GM18526 (cell line): ENCODE results near the gene ZNF155.
A peak's percentile ranks its signal among the peaks of the same experiment; 100 is the strongest.

Experiments
- POLR2A ChIP-seq: IDR thresholded peaks from 3 replicates; pipeline ENCODE4 v1.6.1; 2011; ENCODE audit not compliant: insufficient read length; ENCODE audit errors: extremely low read depth

ZNF155 gene

DNA sequence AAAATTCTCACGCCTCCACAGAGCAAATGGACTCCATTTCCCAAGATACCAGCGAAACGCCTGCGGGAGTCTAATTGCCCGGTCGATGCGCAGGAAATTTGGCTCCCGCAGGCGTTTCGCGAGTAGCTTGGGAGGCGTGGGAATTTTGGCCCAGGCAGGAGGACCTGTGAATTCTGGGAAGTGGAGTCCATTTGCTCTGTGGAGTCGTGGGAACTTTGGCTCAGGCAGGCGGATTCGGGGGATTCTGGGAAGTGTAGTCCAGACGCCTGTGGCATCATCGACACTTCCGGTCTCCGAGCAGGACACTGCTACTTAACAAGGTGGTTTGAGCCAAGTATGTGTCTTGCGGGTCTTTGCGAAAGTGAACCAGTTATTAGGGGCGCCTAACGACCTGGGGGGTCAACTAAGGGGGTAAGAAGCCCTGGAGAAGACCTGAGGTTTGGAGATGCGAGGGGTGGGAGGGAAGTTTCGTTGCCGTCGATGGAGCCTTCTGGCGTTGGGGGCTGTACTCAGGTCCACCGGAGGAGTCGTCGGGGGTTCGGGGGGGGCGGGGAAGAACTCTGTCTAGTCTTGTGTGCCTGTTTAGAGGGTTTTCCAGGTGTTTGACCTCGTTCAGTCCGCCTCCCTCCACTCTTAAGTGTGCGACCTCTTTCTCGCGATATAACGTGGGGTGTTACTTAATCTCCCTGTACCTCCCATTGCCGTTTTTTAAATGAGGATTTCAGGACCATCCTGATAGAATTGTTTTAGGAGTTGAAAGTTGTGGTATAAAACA, at the start of gene ZNF155:
Gene ZNF155, plus strand, starts transcription at position 277 of the 775 bp plus-strand sequence. CDS start 4,356 bp downstream, outside the sequence.
- peak; percentile 42 for TF ChIP-seq POLR2A

DNA sequence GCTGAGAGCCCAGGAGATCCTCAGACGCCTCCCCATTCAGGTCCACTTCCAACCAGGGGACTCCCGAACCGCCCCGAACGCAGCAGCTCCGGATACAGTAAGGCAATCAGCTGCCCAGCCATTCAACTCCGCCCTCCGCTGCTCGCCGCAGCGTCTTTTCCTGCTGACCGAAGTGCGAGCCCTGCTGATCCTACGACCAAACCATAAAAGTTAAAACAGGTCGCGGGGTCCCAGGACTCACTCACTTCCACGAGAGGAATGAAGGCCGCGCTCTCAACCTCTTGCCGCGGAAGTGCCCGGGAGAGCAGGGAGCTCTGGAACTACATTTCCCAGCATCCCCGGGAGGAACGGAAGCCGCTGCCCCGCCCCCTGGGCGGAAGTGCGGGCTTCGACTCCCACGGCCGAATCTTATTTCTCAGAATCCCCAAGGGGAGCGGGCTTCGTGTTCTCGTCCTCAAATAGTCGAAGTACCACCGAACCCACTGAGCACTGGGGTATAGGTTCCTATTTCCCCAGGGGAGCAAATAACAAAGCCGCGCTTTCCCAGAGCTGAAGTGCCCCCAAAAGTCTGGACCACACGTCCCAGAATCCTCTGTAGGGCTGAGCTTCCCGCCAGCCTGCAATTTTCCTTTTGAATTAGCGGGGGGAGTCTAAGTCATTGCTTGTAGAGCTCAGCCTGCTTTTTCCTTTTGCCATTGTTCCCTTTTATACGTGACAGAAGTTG, 48.8 kb upstream of the ZNF155 start, which contains the start of gene ZNF45:
Gene ZNF45, minus strand, starts transcription at position 298 of the 724 bp plus-strand sequence. CDS start 13,097 bp downstream, outside the sequence.
- no peak for TF ChIP-seq POLR2A

DNA sequence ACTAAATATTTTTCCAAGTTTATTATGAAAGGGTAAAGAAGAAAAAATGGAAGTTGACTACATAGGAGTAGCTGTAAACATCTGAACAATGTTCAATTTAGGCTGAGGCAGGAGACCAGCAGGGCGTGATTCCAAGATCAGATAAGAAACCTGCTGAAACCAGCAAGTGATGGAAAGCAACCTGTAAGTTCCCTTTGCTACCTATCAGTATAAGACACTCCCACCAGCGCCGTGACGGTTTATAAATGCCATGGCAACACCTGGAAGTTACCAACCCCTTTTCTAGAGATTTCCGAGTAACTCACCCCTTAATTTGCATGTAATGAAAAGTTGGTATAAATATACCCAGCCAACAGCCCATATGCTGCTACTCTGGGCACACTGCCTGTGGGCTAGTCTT, 47.8 kb upstream of the ZNF155 start:
- TF ChIP-seq POLR2A, result no peak

DNA sequence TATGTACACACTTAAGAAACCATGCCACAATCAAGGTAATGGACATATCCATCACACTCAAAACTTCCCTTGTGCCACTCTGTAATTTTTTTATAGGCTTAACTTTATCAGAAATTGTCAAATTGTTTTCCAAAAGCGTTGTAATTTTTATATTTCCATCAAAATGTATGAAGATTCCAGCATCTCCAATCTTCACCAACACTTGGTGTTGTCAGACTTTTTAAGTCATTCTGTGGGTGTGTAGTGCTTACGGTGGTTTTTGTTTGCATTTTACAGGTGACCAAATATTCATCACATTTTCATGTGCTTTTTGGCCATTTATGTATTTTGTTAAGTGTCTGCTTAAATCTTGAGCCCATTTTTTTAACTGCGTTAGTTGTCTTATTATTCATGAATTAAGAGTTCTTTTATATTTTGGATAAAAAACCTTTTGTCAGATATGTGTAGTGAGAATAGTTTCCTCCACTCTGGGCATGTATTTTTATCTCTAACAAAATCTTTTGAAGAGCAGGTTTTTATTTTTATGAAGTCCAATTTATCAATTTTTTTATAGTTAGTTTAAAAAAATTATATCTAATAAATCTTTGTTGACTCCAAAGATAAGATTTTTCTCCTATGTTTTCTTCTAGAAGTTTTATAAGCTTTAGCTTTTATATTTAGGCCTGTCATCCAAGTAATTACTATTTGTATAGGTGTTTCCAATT, 44.3 kb upstream of the ZNF155 start:
- no peak for TF ChIP-seq POLR2A

DNA sequence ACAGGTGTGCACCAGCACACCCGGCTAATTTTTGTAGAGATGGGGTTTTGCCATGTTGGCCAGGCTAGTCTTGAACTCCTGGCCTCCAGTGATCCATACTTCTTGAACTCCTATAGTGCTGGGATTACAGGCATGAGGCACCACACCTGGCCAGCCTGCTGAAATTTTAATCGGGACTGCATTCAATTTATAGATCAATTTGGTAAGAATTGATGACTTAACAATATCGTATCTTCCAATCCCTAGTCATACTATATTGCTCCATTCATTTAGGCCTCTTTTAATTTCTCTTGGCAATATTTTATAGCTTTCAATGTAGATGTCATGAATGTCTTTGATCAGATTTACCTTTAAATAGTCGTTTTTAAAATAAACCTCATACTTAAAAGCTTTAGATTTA, 43.3 kb upstream of the ZNF155 start:
- TF ChIP-seq POLR2A, result no peak

DNA sequence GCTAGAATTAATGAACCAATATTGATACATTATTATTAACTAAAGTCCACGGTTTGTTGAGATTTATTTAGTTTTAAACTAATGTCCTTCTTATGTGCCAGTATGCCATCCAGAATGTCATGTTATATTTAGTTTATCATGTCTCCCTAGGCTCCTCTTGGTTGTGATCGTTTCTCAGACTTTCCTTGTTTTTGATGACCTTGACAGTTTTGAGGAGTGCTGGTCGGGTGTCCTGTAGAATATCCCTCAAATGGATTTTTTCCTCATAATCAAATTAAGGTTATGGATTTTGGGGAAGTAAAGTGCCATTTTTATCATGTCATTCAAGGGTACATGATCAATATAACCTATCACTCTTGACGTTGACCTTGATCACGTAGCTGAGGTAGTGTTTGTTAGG, 42.8 kb upstream of the ZNF155 start:
- TF ChIP-seq POLR2A, result no peak

DNA sequence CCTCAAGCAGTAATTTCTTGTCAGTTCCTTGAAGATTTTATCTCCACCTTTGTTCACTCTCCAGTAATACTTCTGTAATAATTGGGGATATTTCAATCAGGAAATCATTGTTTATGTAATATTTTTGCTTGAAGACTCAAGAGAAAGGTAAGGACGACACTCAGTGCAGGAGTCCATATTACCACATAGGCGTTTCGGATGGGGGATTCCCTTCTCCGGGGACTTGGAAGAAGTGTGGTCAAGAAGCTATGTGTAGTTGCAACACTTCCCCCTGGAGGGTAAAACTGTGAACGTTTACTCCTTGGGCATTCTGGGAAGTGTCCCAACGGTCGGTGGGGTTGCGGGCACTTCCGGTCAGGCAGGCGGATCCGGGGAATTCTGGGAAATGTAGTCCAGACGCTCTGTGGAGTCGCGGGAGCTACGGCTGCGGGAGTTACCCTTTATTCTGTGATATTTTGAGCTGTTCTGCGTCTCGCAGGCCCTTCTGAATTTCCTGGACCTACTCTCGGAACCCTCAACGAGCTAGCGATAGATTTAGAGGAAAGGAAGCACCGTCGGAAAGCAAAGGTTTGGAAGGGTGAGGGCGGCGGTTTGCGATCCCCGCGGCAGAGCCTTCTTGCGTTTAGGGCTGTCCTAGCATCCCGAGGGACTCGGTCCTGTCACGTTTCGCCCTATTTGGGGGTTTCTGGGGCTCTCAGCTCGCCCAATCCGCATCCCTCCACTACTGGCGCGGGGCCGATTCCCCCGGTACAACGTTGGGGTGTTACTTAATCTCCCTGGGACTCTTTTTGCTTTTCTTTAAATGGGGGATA, 32.9 kb upstream of the ZNF155 start, which contains the start of gene ZNF221:
Gene ZNF221, plus strand, starts transcription at position 395 of the 812 bp plus-strand sequence. CDS start 11,499 bp downstream, outside the sequence.
- TF ChIP-seq POLR2A, result peak; percentile 21

DNA sequence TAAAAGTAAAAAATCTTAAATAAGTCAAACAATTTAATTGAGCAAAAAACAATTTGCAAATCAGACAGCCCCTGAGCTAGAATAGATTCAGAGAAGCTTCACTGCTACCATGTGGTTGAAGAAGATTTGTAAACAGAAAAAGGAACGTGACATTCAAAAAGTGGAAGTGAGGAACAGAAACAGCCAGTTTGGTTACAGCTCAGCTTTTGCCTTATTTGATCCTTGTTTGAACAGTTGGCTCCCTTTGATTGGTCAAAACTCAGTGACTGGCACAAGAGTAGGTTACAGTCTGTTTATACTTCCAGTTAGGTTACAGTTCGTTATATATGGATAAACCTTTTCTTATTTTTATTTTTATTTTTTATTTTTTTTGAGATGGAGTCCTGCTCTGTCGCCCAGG, 27.2 kb upstream of the ZNF155 start:
- TF ChIP-seq POLR2A, result no peak

DNA sequence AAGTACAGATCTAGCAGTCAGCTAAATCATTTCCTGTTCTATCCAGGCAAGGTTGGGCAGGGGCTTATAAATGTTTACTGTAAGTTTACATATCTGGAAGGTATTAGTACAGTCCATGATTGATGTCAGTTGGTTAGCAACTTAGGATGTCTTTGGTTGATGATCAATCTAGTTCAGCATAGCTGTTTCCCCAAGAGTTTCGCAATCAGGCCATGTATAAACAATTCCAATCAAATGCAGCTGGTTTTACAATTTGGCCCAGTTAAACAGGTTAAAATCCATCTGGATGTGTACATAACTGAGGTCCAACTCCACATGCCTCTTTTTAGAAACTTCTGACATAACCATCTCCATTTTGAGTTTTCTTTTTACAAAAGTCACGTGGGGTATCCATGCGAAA, 26.1 kb upstream of the ZNF155 start:
- no peak for TF ChIP-seq POLR2A

DNA sequence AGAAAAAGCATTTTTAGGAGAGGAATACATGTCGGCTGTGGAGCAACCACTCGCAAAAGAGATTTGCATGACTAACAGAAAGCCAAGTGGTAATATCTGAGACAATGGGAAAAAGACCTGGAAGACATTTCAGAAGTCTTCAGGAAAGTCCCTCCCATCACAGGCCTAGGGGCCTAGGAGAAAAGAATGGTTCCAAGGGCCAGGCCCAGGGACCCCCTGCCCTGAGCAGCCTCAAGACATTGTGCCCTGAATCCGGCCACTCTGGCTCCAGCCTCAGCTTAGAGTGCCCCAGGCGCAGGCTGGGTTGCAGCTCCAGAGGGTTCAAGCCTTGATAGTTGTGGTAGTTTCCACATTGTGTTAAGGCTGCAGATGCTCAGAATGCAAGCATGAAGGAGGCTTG, 23.6 kb upstream of the ZNF155 start:
- TF ChIP-seq POLR2A, result no peak

DNA sequence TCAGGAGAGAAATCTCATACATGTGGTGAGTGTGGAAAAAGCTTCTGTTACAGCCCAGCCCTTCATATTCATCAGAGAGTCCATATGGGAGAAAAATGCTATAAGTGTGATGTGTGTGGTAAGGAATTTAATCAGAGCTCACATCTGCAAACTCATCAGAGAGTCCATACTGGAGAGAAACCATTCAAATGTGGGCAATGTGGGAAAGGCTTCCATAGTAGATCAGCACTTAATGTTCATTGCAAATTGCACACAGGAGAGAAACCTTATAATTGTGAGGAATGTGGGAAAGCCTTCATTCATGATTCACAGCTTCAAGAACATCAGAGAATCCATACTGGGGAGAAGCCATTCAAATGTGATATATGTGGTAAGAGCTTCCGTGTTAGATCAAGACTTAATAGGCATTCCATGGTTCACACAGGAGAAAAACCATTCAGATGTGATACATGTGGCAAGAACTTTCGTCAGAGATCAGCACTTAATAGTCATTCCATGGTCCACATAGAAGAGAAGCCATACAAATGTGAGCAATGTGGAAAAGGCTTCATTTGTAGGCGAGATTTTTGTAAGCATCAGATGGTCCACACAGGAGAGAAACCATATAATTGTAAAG, 17.8 kb upstream of the ZNF155 start:
- TF ChIP-seq POLR2A, result no peak

DNA sequence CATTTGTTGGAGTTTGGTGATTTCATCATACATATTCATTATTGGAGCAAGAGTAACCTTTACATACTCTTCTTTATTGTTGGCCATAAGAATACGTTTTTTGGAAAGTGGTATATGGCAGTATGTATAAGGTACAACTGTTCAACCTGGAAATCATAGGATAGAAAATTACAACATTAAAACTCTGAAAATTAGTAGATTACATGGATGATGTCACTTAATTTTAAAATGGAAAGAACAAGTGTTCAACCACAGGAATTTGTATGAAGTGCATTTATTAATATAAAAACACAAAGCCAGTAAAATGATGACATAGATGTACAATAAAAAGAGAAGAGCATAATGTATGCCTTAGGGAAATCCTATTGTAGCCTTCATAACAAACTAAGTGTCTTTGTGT, 7.3 kb upstream of the ZNF155 start:
- TF ChIP-seq POLR2A, result no peak

DNA sequence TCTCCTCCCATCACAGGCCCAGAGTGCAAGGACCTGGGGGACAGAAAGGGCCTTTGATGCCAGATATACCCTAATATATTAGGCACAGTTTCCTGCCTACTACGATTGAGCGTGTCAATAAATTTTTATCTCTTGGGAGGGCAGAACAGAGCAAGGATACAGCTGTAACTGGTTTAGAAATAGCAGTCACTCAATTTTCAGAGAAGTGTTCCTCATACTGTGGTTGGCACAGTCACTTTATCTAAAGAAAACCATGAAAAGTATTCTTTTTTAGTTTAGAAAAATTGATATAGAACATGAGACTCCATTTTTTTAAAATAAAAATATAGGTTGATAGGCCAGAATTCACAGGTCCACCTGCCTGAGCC, 460 bp upstream of the ZNF155 start:
- TF ChIP-seq POLR2A, result no peak

DNA sequence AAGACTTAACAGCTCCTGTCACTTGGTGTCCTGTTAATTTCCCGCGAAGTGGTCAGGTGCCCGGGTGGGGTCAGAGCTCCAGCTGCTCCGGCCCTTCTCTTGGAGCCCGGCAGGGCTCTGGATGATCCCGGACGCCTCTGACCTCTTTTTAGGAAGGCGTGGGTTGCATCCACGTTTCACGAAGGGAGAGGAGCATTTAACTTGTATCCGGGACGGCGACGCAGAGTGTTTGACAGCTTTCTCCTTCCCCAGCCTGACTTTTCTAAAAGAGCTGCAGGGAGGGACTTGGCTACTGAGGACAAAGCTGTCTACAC, 656 bp downstream of the ZNF155 start:
- no peak for TF ChIP-seq POLR2A
